Spleen (tissue), 7 donors: ENCODE results near the gene SDS.

Experiments used
- CTCF ChIP-seq, 11 experiments: fragments of 200-600 bp in 7 of 11; fragments of 450-650 bp in 4 of 11; sonication (generic) in 4 of 11; IDR thresholded peaks in 8 of 11; conservative IDR thresholded peaks in 3 of 11; 1 replicate in 7 of 11; 2 replicates in 4 of 11; pipeline versions ENCODE4 v1.4.0 to v1.8.0; 2016 to 2021; ENCODE audit warnings: antibody characterized with exemption in 11 of 11, inconsistent platforms in 4 of 11, mild to moderate bottlenecking in 1 of 11
- POLR2A ChIP-seq, 3 donors: fragments of 450-650 bp; IDR thresholded peaks; one replicate each; pipeline ENCODE4 v1.5.1; 2017; ENCODE audit warnings: antibody characterized with exemption in 3 of 3, mild to moderate bottlenecking in 1 of 3
- POLR2AphosphoS5 ChIP-seq, 3 donors: sonication (generic); formaldehyde crosslinking; IDR thresholded peaks; one replicate each; pipeline ENCODE4 v1.5.1; 2017; ENCODE audit warnings: antibody characterized with exemption in 3 of 3
- donor health status: DM: no; HTN: no; CAD: no; lungs with moderate emphysema.
- donor health status: DM: no; HTN: no; CAD: no.
- donor health status: DM: no; HTN: no; CAD: no.

DNA sequence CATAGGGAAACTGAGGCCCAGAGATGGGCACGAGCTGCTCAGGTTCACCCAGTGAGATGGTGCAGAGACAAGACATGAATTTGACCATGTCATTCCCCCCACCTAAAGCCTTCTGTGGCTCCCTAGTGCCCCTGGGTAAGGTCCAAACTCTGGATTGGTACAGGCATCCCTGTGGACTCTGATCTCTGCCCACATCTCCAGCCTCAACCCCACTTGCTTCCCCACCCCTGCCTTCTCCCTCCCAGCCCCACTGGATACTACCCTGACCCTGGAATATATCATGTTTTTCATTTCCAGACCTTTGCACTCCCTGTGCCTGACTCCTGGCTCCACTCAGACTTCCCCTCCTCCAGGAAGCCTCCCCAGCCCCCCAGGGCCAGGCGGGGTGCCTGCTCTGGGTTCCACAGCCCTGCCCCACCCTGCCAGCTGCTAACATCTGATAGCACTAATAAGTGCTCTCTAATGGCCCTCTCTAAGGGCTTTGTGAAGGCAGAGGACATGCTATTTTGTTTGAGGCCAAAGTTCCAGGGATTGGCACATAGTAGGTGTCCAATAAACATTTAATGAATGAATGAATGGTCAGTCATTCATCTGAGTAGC, 17.4 kb upstream of the SDS start:
- TF ChIP-seq CTCF (IDR thresholded peaks at IDR 0.05 in 8 of 11, conservative IDR thresholded peaks at IDR 0.05 in 3 of 11) (no peak), POLR2AphosphoS5 (IDR thresholded peaks at IDR 0.05) (no peak), POLR2A (IDR thresholded peaks at IDR 0.05) (no peak)
